NCI-H82 treated with DMSO at 0.1 percent for 48 hours (cell line): Measurements from ENCODE around the gene GP9.

Experiments
- DNase-seq: peaks from one replicate; lab custom pipeline; 2025; ENCODE audit not compliant: unreplicated experiment; lab: John Stamatoyannopoulos, UW

The GP9 gene

GRCh38 chr3:129027544-129027880, 33.1 kb upstream of the GP9 start:
- no peak for DNase-seq

- DNase-seq: no peak
Observed at GRCh38 chr3:129028866-129029265, 31.7 kb upstream of the GP9 start.

GRCh38 chr3:129030611-129031010, 30.0 kb upstream of the GP9 start:
- no peak for DNase-seq

- DNase-seq: no peak
Observed at GRCh38 chr3:129031476-129032215, 28.9 kb upstream of the GP9 start.

- DNase-seq: no peak
Observed at GRCh38 chr3:129032716-129033115, 27.9 kb upstream of the GP9 start.

- no peak for DNase-seq
Observed at GRCh38 chr3:129033151-129033550, 27.4 kb upstream of the GP9 start.

GRCh38 chr3:129033633-129034321, 26.8 kb upstream of the GP9 start:
- no peak for DNase-seq

GRCh38 chr3:129034642-129035041, 25.9 kb upstream of the GP9 start:
- no peak for DNase-seq

- no peak for DNase-seq
Observed at GRCh38 chr3:129035360-129036221, 25.0 kb upstream of the GP9 start.

GRCh38 chr3:129036222-129037092, 24.1 kb upstream of the GP9 start:
- DNase-seq: no peak

GRCh38 chr3:129037093-129037419, 23.5 kb upstream of the GP9 start:
- DNase-seq: no peak

- no peak for DNase-seq
Observed at GRCh38 chr3:129038121-129038855, 22.3 kb upstream of the GP9 start.

- DNase-seq: no peak
Observed at GRCh38 chr3:129039271-129040038, 21.1 kb upstream of the GP9 start.

GRCh38 chr3:129040039-129040336, 20.6 kb upstream of the GP9 start:
- no peak for DNase-seq

GRCh38 chr3:129040579-129041300, 19.8 kb upstream of the GP9 start:
- DNase-seq: no peak

GRCh38 chr3:129045675-129046036, 14.9 kb upstream of the GP9 start:
- no peak for DNase-seq

- DNase-seq: no peak
Observed at GRCh38 chr3:129046037-129046731, 14.4 kb upstream of the GP9 start.

- DNase-seq: no peak
Observed at GRCh38 chr3:129046732-129047552, 13.6 kb upstream of the GP9 start.
